AG09319 (cell line): ENCODE results near the gene PRDM11.

Experiments used
- DNase-seq: peaks from one replicate; pipeline ENCODE4 v3.0.0-alpha.2; 2010; ENCODE audit warnings: low read depth; ENCODE audit errors: extremely low read depth
- TF ChIP-seq, protein P1 (sequence below): IDR thresholded peaks from 2 replicates; pipeline ENCODE4 v1.5.1; 2011; ENCODE audit warnings: low read depth, mild to moderate bottlenecking, inconsistent platforms, low read length, moderate library complexity

The PRDM11 gene

DNA sequence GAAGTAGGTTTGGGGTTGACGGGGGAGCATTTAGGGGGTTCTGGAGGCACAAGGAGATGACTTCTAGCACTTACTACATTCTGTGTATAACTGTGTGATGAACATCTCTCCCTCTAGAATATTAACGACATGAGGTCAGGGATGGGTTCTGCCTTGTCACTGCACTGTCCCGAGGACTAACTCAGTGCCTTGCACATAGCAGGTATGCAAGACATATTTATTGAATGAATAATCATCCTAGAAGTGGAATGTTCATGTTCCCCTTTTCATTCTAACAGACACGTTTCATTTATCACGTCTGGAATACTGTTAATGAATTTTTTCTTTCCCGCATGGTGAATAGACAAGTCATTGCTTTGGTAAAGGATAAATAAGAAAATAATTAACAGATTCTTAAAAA lies 127.1 kb downstream of the PRDM11 start:
- no peak for DNase-seq
- TF ChIP-seq, protein P1, sequence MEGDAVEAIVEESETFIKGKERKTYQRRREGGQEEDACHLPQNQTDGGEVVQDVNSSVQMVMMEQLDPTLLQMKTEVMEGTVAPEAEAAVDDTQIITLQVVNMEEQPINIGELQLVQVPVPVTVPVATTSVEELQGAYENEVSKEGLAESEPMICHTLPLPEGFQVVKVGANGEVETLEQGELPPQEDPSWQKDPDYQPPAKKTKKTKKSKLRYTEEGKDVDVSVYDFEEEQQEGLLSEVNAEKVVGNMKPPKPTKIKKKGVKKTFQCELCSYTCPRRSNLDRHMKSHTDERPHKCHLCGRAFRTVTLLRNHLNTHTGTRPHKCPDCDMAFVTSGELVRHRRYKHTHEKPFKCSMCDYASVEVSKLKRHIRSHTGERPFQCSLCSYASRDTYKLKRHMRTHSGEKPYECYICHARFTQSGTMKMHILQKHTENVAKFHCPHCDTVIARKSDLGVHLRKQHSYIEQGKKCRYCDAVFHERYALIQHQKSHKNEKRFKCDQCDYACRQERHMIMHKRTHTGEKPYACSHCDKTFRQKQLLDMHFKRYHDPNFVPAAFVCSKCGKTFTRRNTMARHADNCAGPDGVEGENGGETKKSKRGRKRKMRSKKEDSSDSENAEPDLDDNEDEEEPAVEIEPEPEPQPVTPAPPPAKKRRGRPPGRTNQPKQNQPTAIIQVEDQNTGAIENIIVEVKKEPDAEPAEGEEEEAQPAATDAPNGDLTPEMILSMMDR, result no peak

DNA sequence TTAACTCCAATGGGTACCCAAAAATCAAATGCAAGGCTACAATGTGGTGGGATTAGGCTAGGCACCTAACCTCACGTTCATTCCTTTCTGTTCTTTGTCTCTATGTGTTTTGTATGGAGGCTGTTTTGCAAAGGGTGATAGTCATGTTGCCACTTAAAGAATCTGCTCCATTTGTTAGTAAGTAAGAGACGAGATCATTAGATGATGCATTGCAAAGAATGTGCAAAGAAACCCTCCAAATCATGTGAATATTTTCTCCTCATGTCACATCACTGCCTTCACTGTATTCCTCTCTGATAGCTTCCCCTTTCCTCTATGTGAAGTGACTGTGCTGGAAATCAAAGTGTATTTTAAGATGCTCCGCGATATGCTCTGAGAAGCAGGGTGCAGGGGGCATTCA lies 127.8 kb downstream of the PRDM11 start:
- TF ChIP-seq, protein P1, result no peak

DNA sequence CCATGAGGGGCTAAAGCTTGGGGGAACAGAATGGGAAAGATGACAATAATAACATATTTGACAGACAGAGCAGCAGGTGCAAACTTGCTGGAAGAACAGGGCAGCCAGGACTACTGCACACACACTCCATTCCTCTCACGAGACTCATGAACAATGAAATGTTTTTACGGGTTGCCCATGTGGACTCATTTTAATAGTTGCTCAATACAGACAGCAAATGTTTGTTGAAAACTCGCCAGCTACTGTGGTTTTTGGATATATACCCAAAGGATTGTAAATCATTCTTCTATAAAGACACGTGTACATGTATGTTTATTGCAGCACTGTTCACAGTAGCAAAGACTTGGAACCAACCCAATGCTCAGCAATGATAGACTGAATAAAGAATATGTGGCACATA lies 129.4 kb downstream of the PRDM11 start:
- no peak for DNase-seq
- TF ChIP-seq, protein P1, result no peak

More for the DNA sequence above, 127.8 kb downstream of the PRDM11 start:
- no peak for DNase-seq

DNA sequence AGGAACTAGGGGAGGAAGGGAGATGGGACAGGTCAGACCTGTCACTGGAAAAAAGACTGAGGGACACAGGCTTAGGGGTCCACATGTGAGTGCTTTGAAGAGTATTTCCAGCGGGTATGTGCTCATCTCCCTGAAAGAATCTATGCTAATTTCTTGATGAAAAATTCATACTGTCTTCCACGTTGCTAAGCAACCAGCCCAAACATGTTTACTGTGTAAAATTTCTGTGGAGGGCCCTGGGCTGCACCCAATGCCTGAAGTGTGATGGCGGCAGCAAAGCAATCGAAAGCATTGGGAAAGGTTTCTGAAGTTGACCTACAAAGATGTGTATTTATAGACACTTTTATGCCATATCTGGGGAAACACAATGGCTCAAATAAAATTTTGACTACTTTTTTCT lies 132.3 kb downstream of the PRDM11 start:
- TF ChIP-seq, protein P1, result no peak
- DNase-seq, result no peak

DNA sequence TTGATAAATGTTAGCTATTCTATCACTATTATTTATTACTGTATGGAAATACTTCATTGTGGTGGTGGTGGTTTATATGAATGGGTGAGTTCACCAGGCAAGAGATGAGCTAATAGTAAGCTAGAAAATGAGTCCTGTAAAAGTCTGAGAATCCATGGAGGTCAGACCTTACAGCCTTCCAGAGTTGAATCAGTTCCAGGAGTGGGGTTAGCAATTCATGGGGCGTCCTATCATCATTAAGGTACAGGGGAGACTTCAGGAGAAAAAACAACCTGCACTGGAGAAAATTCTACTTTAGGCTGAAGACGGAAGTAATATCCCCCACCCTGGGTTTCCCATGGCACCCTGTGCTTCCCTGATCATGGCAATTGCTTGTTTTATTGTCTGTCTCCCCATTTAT lies 133.2 kb downstream of the PRDM11 start:
- TF ChIP-seq, protein P1, result no peak
- DNase-seq, result no peak

DNA sequence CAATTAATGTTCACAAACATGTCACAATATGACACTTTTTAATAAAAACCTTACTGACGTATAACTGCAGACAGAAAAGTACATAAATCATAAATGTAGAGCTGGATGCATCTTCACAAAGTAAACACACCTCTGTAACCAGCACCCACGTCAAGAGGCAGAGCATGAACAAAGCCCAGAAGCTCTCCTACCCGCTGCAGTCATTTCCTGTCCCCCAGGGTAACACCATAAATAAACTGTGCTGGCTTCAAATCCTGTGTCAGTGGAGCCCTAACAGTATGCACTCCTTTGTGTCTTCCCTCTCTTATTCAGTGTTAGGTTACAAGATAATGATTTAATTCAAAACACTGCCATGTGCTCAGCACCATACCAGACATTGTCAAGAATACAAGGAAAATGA lies 134.0 kb downstream of the PRDM11 start:
- TF ChIP-seq, protein P1, result no peak
- DNase-seq, result no peak

DNA sequence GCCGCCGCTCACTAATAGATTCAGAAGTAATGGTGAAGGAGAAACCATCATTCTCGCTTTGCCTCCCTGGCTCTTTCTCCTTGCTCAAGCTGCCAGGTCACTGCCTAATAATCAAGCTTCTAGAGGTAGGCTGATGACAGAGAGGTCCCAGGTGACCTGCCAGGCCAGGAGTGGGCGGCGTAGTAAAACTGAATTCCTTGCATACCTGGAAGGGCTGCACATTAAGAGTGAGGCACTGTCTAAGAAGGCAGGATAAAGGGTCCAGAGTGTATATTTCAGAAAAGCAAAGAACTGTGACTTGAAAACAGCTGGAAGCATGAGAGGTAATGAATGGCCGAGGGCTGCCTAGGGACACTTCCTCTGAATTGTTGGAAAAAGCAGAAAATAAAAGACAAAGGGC lies 135.6 kb downstream of the PRDM11 start:
- DNase-seq, result no peak
- TF ChIP-seq, protein P1, result no peak
